Cerebellar cortex (tissue), 1 donor: ENCODE data around the gene RGL3.
"Not testable (repeated sequence)": the region's sequence is repeated elsewhere in the genome, so short reads cannot be mapped to it uniquely, and the experiment has no call there.

Experiments
- DNase-seq: peaks from one replicate; pipeline ENCODE4 v3.0.0-alpha.2; 2015; ENCODE audit warnings: low spot score

RGL3 gene

DNA sequence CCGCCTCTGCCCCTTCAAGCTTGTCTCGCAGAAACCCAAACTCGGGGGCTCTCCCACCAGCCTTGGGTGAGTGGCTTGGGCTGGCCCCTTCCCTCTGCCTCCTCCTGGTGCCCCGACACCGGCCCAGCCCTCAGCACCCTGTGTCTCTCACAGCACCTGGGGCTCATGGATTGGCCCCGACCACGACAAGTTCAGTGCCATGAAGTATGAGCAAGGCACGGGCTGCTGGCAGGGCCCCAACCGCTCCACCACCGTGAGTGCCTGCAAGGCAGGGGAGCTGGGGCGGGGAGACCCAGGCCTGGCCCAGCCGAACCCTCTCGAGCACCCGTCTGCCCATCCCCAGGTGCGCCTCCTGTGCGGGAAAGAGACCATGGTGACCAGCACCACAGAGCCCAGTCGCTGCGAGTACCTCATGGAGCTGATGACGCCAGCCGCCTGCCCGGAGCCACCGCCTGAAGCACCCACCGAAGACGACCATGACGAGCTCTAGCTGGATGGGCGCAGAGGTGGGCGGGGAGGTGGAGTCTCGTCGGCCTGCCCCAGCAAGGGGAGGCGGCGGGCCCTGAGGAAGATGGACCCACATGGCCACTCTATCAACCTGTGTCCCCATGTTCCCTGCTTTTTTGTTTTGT is 29.9 kb upstream of the RGL3 start:
- DNase-seq = no peak

DNA sequence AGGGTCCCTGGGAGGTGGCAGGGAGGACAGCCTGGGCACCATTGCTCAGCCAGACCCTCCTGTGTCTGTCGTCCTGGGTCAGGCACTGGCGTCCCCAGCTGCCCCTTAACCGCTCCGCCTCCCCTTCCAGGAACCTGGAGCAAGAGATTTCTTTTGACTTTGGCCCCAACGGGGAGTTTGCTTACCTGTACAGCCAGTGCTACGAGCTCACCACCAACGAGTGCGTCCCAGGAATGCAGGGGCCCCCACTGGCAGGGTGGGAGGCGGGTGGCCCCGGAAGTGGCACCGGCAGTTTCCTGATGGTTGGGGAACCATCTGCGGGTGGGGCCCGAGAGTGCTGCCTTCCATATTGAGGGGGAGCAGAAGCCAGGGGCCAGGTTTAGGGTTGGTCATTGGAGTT is 29.3 kb upstream of the RGL3 start:
- no peak for DNase-seq

DNA sequence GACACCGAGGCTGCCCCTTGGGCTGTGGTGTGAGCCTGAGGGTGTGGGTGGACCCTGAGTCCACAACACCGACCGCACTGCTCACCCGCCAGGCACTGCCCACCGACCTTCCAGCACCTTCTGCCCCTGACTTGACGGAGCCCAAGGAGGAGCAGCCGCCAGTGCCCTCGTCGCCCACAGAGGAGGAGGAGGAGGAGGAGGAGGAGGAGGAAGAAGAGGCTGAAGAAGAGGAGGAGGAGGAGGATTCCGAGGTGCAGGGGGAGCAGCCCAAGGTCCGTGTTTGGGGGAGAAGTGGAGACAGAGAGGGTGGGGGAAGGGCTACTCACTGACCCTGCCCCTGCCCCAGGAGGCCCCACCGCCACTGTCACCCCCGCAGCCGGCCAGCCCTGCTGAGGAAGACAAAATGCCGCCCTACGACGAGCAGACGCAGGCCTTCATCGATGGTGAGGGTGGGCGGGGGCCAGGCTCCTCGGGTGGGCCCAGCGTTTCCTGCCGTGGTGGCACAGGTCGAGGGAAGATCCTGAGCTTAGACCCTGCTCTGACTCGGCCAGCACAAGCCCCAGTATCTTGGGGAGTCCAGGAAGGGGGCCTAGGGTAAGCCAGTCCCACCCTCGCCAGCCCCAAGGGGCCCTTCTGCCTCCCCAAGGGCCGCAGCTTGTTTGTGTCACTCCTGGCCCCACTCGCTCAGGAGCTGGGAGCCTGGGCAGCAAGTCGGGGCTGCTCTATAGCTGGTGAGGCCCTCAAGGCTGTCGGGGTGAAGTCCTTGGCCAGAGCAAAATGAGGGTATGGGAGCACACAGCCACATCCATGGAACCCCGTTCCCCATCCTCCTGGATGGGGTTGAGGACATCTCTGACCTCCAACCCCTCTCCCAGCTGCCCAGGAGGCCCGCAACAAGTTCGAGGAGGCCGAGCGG is 28.5 kb upstream of the RGL3 start:
- DNase-seq = no peak

DNA sequence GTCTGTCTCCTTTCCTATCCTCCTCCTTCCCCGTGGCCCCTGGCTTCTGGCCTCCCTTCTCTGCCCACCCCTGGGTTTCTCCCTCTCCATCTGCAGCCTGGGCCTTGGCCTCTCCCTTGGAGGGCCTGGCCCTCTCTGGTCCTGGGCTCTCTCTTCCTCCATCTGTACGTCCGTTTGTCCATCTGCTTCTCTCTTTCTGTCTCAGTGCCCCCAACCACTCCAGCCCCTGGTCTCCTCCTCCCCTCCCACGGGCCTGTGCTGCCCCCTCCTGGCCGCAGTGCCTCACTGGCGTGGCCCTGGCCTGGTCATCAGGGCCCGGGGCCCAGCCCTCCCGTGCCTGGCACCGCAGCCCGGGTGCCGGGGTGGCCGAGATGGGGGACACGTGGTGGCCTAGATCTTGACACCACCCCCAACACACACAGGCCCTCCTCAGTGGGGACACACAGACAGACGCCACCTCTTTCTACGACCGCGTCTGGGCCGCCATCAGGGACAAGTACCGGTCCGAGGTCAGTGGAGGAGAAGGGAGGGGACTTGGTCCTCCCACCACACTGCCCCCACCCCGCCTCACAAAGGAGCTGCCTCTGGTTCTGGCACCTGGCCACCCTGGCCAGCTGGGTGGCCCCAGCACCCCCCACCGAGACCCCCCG is 27.7 kb upstream of the RGL3 start:
- DNase-seq = peak; percentile 65

DNA sequence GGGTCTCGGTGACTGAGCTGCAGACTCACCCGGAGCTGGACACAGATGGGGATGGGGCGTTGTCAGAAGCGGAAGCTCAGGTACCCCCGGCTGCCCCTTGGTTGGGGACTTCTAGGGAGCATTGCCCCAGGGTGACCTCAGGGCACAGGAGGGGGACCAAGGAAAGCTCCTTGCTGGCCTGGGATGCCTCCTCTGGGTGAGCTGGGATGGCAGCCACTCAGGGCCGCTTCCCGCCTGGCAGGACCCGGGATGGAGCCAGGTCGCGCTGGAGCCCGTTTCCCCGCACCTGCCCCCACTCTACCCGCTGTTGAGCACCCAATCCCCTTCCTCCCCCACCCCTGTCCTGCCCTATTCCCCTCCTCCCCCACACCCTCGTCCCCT is 27.1 kb upstream of the RGL3 start:
- DNase-seq = no peak

DNA sequence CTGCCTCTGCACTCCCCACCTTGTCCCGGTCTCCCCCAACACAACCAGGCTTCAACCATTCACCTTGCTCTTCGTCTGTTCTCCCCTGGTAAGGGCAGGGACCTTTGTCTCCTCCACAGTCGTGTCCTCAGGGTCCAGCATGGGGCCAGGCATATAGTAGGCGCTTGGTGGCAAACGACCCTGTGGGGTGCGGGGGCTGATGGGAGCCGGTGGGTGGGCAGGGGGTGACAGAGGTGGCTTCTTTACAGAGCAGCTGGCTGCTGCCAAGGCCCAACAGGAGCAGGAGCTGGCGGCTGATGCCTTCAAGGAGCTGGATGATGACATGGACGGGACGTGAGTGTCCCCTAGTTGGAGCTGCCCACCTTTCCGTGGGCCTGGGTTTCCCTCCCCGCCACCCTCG is 26.0 kb upstream of the RGL3 start:
- no peak for DNase-seq

DNA sequence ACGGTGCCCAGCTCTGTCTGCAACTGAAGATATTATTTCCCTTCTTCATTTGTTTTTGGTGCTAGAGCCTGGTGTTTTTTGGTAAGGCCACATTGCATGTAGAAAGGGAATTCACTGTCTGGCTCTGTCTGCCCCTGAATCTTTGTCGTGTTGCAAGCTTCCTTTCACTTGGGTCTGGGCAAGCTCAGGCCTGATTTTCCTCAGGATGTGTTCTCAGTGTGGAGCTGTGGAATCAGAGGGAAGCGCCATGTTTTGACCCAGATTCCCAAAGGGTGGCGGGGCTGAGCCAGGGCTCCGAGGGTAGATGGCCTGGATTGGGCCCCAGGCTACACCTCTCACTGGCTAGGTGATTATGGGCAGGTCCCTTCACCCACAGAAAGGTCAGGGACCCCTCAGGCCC is 24.9 kb upstream of the RGL3 start:
- peak; percentile 49 for DNase-seq

DNA sequence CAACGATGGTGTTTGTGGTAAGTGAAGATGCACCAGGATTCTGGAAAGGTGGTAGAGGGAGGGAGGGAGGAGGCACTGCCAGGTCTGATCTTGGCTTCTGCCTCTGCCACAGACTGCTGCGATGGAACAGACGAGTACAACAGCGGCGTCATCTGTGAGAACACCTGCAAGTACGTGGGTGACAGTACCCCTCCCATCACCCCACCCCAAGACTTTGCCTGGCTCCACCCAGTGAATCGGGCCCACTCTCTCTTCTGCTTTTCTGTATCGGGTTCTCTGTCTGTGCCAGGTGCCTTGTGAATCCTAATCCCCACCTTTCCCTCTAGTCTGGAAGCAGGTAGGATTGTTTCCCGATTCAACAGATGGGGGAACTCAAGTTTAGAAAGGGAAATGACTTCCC is 18.8 kb upstream of the RGL3 start:
- no peak for DNase-seq

DNA sequence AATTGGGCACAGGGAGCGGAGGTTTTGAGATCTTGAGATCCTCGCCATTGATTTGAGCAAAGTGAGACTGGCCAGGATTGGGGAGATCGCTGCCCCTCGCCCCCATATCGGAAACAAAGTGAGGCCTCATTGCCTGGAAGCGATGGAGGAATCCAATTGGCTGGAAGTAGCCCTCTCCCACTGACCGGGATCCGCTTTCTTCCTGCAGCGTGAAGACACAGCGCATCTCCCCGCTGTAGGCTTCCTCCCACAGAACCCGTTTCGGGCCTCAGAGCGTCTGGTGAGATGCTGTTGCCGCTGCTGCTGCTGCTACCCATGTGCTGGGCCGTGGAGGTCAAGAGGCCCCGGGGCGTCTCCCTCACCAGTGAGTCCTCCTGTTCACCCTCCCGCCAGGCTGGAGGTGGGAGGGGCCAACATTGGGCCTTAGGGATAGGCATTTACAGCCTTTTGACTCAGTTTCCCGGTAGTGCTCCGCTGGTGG is 16.8 kb upstream of the RGL3 start:
- no peak for DNase-seq

DNA sequence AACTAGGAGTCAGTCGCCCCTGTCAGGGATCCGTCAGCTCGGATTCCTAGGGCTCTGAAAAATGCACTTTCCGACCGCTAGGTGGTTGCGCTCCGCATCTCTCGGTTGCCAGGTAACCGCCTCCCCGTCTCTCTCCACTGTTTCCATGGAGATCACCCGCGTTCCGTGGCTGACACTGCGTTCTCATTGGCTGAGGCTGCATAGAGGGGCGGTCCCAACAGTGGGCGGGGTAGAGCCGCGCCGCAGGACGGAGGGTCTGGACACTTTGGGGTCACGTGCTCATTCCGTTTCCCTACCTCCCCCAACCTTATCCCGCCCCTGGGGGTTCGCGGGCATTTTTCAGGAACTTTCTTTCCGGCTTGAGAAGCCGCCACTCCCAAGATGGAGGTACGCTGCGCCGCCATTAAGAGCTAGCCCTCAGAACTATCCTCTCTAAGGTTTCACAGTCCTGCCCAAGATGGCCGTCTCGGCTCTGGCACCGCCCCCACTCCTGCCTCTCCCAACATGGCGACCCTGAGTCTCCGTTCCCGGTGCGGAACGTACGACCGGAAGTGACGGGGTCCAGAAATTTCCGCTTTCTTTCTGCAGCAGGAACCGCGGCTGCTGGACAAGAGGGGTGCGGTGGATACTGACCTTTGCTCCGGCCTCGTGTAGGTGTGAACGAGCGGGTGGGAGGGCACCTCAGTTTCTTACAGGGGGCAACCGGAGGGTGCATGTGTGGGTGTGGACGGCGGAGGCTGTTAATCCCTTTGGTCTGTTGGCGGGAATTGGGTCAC is 16.1 kb upstream of the RGL3 start, which contains the start of the genes ODAD3 and PRKCSH:
Gene ODAD3 (minus strand): TSS at position 65 of the 776 bp plus-strand sequence. CDS start 105 bp downstream, outside the sequence.
Gene PRKCSH (plus strand): TSS at position 579 of the 776 bp plus-strand sequence. CDS start 483 bp downstream, outside the sequence.
- DNase-seq = peak; percentile 100

DNA sequence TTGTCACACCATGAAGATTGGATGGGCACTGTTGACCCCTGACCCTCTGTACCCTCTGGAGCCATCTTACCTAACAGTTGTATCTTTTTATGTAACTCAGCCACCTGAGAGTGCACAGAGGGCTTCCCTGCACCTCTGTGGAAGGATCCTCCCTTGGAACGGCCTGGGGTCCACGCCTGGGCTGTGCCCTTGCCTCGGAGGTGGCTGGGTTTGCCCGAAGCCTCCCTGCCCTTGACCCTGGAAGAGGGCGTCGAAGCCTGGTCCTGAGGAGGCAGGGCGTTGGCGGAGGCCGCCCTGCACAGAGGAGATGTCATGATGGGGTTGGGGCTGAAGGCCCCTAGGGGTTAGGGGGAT is 15.6 kb upstream of the RGL3 start:
- no peak for DNase-seq

DNA sequence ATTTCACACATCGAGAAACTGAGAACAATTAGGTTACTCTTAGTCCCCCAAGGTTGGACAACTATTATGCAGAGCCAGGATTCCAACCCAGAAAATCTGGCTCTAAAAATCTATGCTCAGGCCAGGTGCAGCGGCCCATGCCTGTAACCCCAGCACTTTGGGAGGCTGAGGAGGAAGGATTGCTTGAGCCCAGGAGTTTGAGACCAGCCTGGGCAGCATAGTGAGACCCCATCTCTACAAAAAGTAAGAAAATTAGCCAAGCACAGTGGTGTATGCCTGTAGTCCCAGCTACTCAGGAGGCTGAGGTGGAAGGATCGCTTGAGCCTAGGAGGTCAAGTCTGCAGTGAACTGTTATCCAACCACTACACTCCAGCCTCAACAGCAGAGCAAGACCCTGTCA is 14.4 kb upstream of the RGL3 start:
- DNase-seq = not testable (repeated sequence)

DNA sequence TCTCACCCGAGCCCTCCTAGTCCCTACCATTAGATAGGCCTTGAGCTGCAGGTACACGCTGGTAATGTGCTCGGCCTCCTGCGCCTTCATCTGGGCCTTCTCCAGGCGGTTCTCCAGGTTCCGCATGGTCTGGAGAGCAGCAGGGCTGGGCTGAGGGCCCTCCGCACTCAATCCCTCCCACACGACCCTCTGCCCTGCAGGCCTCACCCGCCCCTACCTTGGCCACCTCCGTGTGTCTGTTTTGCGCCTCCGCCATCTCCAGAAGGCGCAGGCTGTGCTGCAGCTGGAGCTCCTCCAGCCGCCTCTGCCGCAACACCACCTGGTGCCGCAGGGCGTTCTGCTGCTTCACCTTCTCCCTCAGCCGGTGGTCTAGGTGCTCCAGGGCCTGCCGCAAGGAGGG is 7.5 kb upstream of the RGL3 start:
- DNase-seq = no peak

DNA sequence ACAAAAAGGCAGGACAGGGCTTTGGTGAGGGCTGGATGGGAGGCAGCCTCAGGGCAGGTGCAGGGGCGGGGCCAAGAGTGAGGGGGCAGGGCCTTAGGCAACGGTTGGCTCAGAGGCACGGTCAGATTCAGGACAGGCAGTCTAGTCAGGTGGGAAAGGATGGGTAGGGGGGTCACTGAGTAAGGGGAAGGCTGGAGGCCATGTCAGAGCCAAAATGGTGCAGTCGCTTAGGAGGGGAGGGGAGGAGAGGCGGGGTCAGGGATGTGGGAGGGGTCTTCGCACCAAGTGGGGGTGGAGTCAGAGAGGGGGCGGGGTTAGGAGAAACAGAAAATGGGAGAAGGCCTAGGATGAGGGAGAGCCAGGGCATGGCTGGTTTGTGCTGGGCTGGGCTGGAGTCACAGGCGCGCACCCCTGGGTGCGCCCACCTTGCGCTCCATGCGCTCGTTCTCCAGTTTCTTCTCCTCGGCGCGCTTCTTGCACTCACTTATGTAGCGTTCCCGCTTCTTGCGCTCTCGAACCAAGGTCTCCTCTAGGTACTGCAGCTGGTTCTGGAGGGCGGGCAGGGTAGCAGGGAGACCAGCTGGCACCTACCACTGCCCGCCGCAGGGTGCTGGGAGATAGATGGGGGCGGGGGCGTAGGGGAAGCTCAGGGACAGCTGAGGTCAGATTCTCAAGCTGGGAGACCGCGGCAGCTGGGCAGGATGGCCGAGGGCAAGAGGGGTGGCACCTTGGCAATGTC is 6.8 kb upstream of the RGL3 start:
- no peak for DNase-seq

DNA sequence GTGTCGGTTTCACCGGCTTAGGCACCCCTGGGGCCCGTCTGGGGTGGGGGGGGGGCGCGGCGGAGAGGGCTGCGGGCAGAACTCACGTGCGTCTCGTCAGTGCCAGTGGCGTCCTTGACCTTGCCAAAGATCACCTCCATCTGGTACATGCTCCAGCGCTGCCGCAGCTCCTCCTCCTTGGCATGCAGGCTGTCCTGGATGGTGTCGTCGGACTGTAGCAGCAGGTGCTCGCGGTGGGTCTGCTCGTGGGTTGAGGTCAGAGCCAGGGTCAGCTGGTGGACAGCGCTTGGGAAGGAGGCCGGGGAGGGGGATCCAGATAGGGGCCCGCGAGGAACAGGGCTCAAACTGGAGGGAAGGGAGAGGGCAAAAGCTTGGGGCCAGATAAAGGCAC is 4.7 kb upstream of the RGL3 start:
- no peak for DNase-seq

DNA sequence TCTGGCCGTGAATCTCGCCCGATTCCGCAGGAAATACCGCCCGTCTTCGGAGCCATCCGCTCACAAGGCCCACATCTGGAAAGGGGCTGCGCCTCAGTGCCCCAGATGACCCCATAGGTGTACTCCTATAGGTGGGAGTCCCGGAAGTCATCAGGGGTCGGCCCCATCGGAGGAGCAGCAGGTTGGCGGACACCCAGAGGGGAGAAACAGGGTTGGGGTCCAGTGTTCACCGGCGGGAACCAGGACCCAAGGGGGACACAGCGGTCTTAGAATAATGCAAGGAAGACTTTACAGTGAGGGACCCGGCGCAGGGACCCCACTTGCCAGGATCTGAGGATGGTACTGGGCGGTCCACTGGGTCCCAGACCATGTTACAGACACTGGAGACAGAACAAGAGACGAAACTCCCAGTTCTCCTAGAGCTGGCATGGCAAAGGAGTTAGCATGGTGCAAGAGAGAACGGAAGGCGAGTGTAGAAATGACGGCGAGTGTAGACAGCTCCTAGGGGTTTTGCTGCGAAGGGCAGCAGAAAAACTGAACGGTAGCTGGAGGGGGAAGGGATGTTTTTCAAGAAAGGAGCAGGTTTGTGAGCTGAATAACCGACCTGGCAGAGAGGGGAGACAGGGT is 4.2 kb upstream of the RGL3 start:
- DNase-seq = no peak

DNA sequence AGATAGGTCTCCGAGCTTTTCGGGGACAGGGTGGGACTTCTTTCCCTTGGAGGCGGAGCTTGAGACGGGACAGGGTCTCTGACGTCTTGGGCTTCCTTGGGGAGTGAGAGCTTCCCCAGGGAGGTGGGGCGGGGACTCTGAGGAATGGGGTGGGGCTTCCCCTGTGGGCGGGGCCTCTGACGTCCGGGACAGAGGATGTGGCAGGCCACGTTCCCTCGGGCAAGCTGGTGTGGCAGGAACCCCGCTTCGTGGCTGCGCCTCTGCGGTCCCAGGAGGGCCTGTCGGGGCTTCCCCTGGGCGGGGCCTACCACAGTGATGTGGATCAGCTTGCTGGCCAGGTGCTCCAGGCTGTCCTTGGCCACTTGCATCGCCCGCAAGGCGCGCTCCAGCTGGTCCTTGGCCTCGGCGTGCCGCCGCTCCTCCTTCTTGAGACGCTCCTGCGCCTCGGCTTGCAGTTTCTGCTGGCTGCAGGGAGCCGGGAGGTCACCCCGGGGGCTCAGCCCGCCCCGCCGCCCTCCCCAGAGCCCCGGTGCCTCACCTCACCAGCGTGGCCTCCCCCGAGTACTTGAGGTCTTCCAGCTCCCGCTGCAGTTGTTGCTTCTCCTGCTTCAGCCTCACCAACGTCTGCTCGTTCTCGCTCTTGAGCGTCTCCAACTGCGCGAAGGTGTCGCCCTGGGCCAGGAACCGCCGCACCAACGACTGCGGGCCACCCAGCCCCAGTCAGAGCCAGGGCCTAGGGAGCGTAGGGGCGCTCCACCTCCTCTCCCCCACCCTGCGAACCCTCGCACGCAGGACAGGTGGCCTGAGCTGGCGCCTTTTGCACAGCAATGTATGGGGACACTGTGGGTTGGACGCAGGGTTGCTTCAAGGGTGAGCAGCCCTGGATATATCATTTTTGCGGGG is 3.3 kb upstream of the RGL3 start:
- peak; percentile 24 for DNase-seq

DNA sequence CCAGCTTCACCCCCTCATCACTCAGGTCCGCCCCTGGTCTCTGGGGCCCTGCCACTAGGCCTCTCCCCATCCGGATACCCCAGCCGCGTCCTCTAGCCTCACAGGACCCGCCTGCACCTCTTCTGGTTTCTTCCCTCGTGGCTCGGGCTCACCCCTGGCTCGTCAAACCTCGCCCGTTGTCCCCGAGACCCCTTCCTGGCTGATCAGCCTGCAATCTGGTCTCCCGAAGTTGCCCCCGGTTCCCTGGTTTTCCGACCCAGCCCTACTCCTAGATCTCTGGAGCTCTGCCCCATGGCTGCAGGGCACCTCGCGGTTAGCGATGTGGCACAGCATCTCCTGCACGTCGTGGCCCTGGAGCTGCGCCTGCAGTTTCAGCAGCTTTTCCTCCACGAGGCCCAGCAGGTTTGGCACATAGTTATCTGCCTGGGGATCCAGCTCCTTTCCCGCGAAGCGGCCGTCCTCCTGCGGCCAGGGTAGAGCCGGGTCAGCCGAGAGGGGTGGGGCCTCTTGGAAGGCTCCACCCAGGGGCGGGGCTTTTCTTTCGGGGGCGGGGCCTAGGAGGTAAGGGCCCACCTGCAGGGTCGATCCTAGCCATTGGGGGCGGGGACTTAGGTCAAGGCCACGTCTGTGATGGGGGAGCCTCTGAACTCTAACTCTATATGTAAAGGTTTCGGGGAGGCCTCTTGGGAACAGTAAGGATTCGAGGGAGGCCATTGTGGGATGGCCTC is 2.4 kb upstream of the RGL3 start:
- no peak for DNase-seq
